Upper lobe of left lung (tissue), 6 donors: ENCODE measurements around the gene PLEKHF1. TPM values are rescaled to one million over a fixed set of nuclear protein-coding genes. Genes with fewer than 3 reads are reported as not detected.

ENCODE experiments used
- ATAC-seq, 2 donors: fragments of 200-7000 bp; cut with Tn5 transposase; one replicate each; pipeline ENCODE4 v1.9.1; 2022; ENCODE audit warnings: mild to moderate bottlenecking in 2 of 2, moderate library complexity in 2 of 2; ENCODE audit not compliant: low FRiP score in 2 of 2
- DNase-seq, 2 donors: peaks; one replicate each; pipeline ENCODE4 v3.0.0-alpha.2; 2019 to 2020
- H3K27ac ChIP-seq, 4 donors: fragments of 200-600 bp; sonication (generic); one replicate each; pipeline ENCODE4 v1.5.1; 2016 to 2019
- H3K27me3 ChIP-seq, 4 donors: fragments of 200-600 bp; sonication (generic); one replicate each; pipeline ENCODE4 v1.5.1; 2017 to 2019
- H3K36me3 ChIP-seq, 4 donors: fragments of 200-600 bp; sonication (generic); one replicate each; pipeline ENCODE4 v1.5.1; 2016 to 2019
- H3K4me1 ChIP-seq, 4 donors: fragments of 200-600 bp; sonication (generic); one replicate each; pipeline ENCODE4 v1.5.1; 2018 to 2019
- H3K4me3 ChIP-seq, 4 donors: fragments of 200-600 bp; sonication (generic); one replicate each; pipeline ENCODE4 v1.5.1; 2017 to 2019; ENCODE audit warnings: mild to moderate bottlenecking in 2 of 4, moderate library complexity in 1 of 4
- H3K9me3 ChIP-seq, 4 donors: fragments of 200-600 bp; sonication (generic); one replicate each; pipeline ENCODE4 v1.5.1; 2018 to 2019
- CTCF ChIP-seq, 6 experiments: fragments of 450-650 bp in 4 of 6; fragments of 200-600 bp in 2 of 6; sonication (generic) in 2 of 6; IDR thresholded peaks; one replicate each; pipeline ENCODE4 v1.5.1; 2016 to 2019; ENCODE audit warnings: antibody characterized with exemption in 6 of 6
- EP300 ChIP-seq, 4 donors: sonication (generic); formaldehyde crosslinking; IDR thresholded peaks; one replicate each; pipeline ENCODE4 v1.5.1; 2017; ENCODE audit warnings: antibody characterized with exemption in 4 of 4, control low read depth in 2 of 4
- POLR2A ChIP-seq, 4 donors: fragments of 450-650 bp; IDR thresholded peaks; one replicate each; pipeline ENCODE4 v1.5.1; 2016 to 2017; ENCODE audit warnings: antibody characterized with exemption in 4 of 4, mild to moderate bottlenecking in 2 of 4
- POLR2AphosphoS5 ChIP-seq, 2 donors: sonication (generic); formaldehyde crosslinking; IDR thresholded peaks; one replicate each; pipeline ENCODE4 v1.5.1; 2017; ENCODE audit warnings: antibody characterized with exemption in 2 of 2
- WGBS, 2 donors: methylation state at CpG; one replicate each; pipeline ENCODE4 v1.1.5; 2017 to 2018; 5-methylcytosine and 5-hydroxymethylcytosine counted together
- total RNA-seq, 6 donors: library from RNA; depleted of rRNA in 4 of 6; stranded (reverse); fragments of >200 nt in 4 of 6; gene quantifications; one replicate each; pipeline versions ENCODE4 v1.1.0 to v1.2.1, GENCODE V29; 2016 to 2021
- donor health status: DM: no; HTN: no; CAD: no; lungs with moderate emphysema.
- donor health status: DM: no; HTN: yes; CAD: no; lungs with severe emphysema.

PLEKHF1 gene
- total RNA-seq, 6 donors from 2014 or later: 10.6 to 21.0 (median 14.2) TPM

GRCh38 chr19:29672319-29672932, 7.2 kb downstream of the PLEKHF1 start:
- Histone ChIP-seq H3K9me3 (no peaks in the 10 kb centered on the region), H3K27me3 (no peaks in the 10 kb centered on the region), H3K4me3 (no peak overlapping the region), H3K36me3 (peaks cover 3 to 41% (median 23%) of the 10 kb centered on the region in 4 donors), H3K27ac (peak overlapping the region; percentile 11 to 75 (median 33)), H3K4me1 (peaks cover 44 to 74% (median 62%) of the 10 kb centered on the region in 4 donors)
- WGBS, 2 donors: 87 to 88% methylated on average over 8 of the region's 8 CpGs
- ATAC-seq (no peak), DNase-seq (no peak)
- TF ChIP-seq CTCF (IDR thresholded peaks at IDR 0.05): no peak
- no peak for TF ChIP-seq POLR2A (IDR thresholded peaks at IDR 0.05)
- no peak for TF ChIP-seq EP300 (IDR thresholded peaks at IDR 0.05)
- no peak for TF ChIP-seq POLR2AphosphoS5 (IDR thresholded peaks at IDR 0.05)

- ATAC-seq: no peak
- H3K9me3 ChIP-seq: no peaks in the 10 kb centered on the region
- TF ChIP-seq CTCF (IDR thresholded peaks at IDR 0.05) (no peak), POLR2A (IDR thresholded peaks at IDR 0.05) (no peak), POLR2AphosphoS5 (IDR thresholded peaks at IDR 0.05) (peak in 1 of 2 donors; percentile 54), EP300 (IDR thresholded peaks at IDR 0.05) (no peak)
- WGBS, 2 donors: 75 to 88% methylated on average over 10 to 11 of the region's 11 CpGs
- H3K4me1 ChIP-seq: peaks cover 43 to 74% (median 60%) of the 10 kb centered on the region in 4 donors
- H3K4me3 ChIP-seq: no peak overlapping the region
- H3K27ac ChIP-seq: peak overlapping the region; percentile 11 to 75 (median 33)
- H3K36me3 ChIP-seq: peaks cover 3 to 41% (median 23%) of the 10 kb centered on the region in 4 donors
- DNase-seq: no peak
- no peaks in the 10 kb centered on the region for H3K27me3 ChIP-seq
Observed at GRCh38 chr19:29672933-29673336, 7.7 kb downstream of the PLEKHF1 start.

DNA sequence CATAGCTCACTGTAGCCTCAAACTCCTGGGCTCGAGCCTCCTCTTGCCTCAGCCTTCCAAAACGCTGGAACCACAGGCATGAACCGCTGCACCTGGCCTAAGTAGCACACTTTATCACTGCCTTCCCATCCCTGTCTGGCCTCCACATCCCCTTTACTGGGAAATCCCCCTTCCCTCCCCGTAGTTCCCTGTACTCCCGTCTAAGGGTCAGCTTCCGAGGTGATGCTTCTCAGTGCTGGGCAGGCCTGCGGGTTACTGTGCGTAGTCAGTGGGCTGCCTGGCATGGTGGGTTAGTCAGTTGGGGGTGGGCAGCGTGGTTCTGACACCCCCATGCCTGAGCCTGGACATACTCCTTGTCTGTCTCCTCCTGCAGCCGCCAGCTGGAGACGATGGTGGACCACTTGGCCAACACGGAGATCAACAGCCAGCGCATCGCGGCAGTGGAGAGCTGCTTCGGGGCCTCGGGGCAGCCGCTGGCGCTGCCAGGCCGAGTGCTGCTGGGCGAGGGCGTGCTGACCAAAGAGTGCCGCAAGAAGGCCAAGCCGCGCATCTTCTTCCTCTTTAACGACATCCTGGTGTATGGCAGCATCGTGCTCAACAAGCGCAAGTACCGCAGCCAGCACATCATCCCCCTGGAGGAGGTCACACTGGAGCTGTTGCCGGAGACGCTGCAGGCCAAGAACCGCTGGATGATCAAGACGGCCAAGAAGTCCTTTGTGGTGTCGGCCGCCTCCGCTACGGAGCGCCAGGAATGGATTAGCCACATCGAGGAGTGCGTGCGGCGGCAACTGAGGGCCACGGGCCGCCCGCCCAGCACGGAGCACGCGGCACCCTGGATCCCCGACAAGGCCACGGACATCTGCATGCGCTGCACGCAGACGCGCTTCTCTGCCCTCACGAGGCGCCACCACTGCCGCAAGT, 8.4 kb downstream of the PLEKHF1 start:
- peak overlapping the region in 3 of 4 donors; percentile 21 to 75 (median 35) for H3K27ac ChIP-seq
- H3K9me3 ChIP-seq: no peaks in the 10 kb centered on the region
- TF ChIP-seq EP300 (IDR thresholded peaks at IDR 0.05): no peak
- no peak for TF ChIP-seq POLR2A (IDR thresholded peaks at IDR 0.05)
- no peak for TF ChIP-seq CTCF (IDR thresholded peaks at IDR 0.05)
- TF ChIP-seq POLR2AphosphoS5 (IDR thresholded peaks at IDR 0.05): no peak
- peaks cover 3 to 47% (median 26%) of the 10 kb centered on the region in 4 donors for H3K36me3 ChIP-seq
- H3K4me1 ChIP-seq: peaks cover 41 to 75% (median 59%) of the 10 kb centered on the region in 4 donors
- no peak for ATAC-seq
- H3K27me3 ChIP-seq: no peaks in the 10 kb centered on the region
- peak in 1 of 2 donors; percentile 75 for DNase-seq
- no peak overlapping the region for H3K4me3 ChIP-seq
- WGBS, 2 donors: 91 to 92% methylated on average over 52 to 56 of the region's 57 CpGs

DNA sequence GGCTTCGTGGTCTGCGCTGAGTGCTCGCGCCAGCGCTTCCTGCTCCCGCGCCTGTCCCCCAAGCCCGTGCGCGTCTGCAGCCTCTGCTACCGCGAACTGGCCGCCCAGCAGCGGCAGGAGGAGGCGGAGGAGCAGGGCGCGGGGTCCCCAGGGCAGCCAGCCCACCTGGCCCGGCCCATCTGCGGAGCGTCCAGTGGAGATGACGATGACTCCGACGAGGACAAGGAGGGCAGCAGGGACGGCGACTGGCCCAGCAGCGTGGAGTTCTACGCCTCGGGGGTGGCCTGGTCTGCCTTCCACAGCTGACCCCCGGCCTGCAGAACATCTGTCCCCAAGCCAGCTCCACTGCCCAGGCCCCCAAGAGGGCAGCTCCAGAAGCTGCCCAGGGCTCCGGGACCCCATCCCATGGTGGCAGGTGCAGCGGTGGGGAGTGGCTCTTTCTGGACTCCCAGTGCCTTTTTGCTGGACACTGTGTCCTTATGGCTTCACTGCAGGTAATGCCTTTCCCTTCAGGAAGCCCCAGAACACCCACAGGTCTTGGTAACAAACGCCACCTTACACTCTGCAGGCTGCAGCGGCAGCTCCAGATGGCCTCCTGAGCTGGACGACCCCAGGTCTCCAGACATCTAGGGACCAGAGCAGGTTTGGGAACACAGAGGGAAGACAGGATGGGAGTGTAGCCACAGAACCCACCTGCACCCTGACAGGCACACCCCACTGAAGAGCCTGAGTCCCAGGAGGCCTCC, 9.3 kb downstream of the PLEKHF1 start:
- Histone ChIP-seq H3K9me3 (no peaks in the 10 kb centered on the region), H3K36me3 (peaks cover 3 to 48% (median 27%) of the 10 kb centered on the region in 4 donors), H3K27ac (peak overlapping the region in 1 of 4 donors; percentile 14), H3K4me3 (no peak overlapping the region), H3K4me1 (peaks cover 37 to 75% (median 60%) of the 10 kb centered on the region in 4 donors), H3K27me3 (no peaks in the 10 kb centered on the region)
- 96 to 97% methylated on average over 27 to 33 of the region's 34 CpGs for WGBS, 2 donors
- ATAC-seq (no peak), DNase-seq (peak in 1 of 2 donors; percentile 82)
- TF ChIP-seq POLR2AphosphoS5 (IDR thresholded peaks at IDR 0.05) (no peak), POLR2A (IDR thresholded peaks at IDR 0.05) (no peak), EP300 (IDR thresholded peaks at IDR 0.05) (no peak), CTCF (IDR thresholded peaks at IDR 0.05) (no peak)
